Measurements from ENCODE around the gene STRN3. TPM values are rescaled to one million over a fixed set of nuclear protein-coding genes. Genes with fewer than 3 reads are reported as not detected.
"Not testable (repeated sequence)": the region's sequence is repeated elsewhere in the genome, so short reads cannot be mapped to it uniquely, and the experiment has no call there.

STRN3 gene
- total RNA-seq, 2 experiments from 2014 or later: 16.0 to 18.1 TPM

- peaks cover 27% of the 10 kb centered on the region for H3K36me3 Mint-ChIP-seq
- H3K4me3 Mint-ChIP-seq: peak overlapping the region; percentile 88
- H3K27ac Mint-ChIP-seq: peak overlapping the region; percentile 84
- no peaks in the 10 kb centered on the region for H3K9me3 Mint-ChIP-seq
- H3K4me1 Mint-ChIP-seq: peaks cover 50% of the 10 kb centered on the region
- no peak for DNase-seq
- no peaks in the 10 kb centered on the region for H3K27me3 Mint-ChIP-seq
These were observed 1.4 kb downstream of the STRN3 start for GRCh38 chr14:31024577-31025366.

GRCh38 chr14:31024010-31024480 lies 2.1 kb downstream of the STRN3 start:
- Mint-ChIP-seq H3K4me3 (peak overlapping the region; percentile 42), H3K9me3 (no peaks in the 10 kb centered on the region), H3K36me3 (peaks cover 27% of the 10 kb centered on the region), H3K4me1 (peaks cover 50% of the 10 kb centered on the region), H3K27ac (no peak overlapping the region), H3K27me3 (no peaks in the 10 kb centered on the region)
- DNase-seq: no peak

GRCh38 chr14:31022386-31022785 lies 3.8 kb downstream of the STRN3 start:
- no peaks in the 10 kb centered on the region for H3K27me3 Mint-ChIP-seq
- H3K4me1 Mint-ChIP-seq: peaks cover 44% of the 10 kb centered on the region
- H3K27ac Mint-ChIP-seq: no peak overlapping the region

GRCh38 chr14:31021576-31021949 lies 4.6 kb downstream of the STRN3 start:
- no peak overlapping the region for H3K4me3 Mint-ChIP-seq
- H3K27ac Mint-ChIP-seq: no peak overlapping the region
- H3K36me3 Mint-ChIP-seq: peaks cover 31% of the 10 kb centered on the region
- no peaks in the 10 kb centered on the region for H3K9me3 Mint-ChIP-seq
- no peak for DNase-seq
- H3K4me1 Mint-ChIP-seq: peaks cover 37% of the 10 kb centered on the region
- no peaks in the 10 kb centered on the region for H3K27me3 Mint-ChIP-seq

More at GRCh38 chr14:31022386-31022785, 3.8 kb downstream of the STRN3 start:
- Mint-ChIP-seq H3K9me3 (no peaks in the 10 kb centered on the region), H3K36me3 (peaks cover 31% of the 10 kb centered on the region), H3K4me3 (no peak overlapping the region)
- DNase-seq: no peak

GRCh38 chr14:31020834-31021575 lies 5.2 kb downstream of the STRN3 start:
- Mint-ChIP-seq H3K27me3 (no peaks in the 10 kb centered on the region), H3K9me3 (no peaks in the 10 kb centered on the region), H3K27ac (no peak overlapping the region), H3K36me3 (peaks cover 31% of the 10 kb centered on the region), H3K4me1 (peaks cover 37% of the 10 kb centered on the region), H3K4me3 (no peak overlapping the region)
- DNase-seq: no peak

- Mint-ChIP-seq H3K36me3 (peaks cover 28% of the 10 kb centered on the region), H3K27ac (no peak overlapping the region), H3K27me3 (no peaks in the 10 kb centered on the region), H3K4me3 (no peak overlapping the region), H3K4me1 (peaks cover 25% of the 10 kb centered on the region), H3K9me3 (no peaks in the 10 kb centered on the region)
- DNase-seq: no peak
These were observed 8.0 kb downstream of the STRN3 start for GRCh38 chr14:31018057-31018645.

GRCh38 chr14:31013841-31014240 lies 12.3 kb downstream of the STRN3 start:
- H3K4me1 Mint-ChIP-seq: peaks cover 6% of the 10 kb centered on the region
- DNase-seq: no peak
- no peaks in the 10 kb centered on the region for H3K9me3 Mint-ChIP-seq
- peaks cover 17% of the 10 kb centered on the region for H3K36me3 Mint-ChIP-seq
- H3K4me3 Mint-ChIP-seq: no peak overlapping the region
- no peaks in the 10 kb centered on the region for H3K27me3 Mint-ChIP-seq
- H3K27ac Mint-ChIP-seq: no peak overlapping the region

GRCh38 chr14:31010935-31011334 lies 15.2 kb downstream of the STRN3 start:
- Mint-ChIP-seq H3K36me3 (peaks cover 22% of the 10 kb centered on the region), H3K27me3 (no peaks in the 10 kb centered on the region), H3K4me1 (peaks cover 2% of the 10 kb centered on the region), H3K27ac (no peak overlapping the region), H3K9me3 (no peaks in the 10 kb centered on the region), H3K4me3 (no peak overlapping the region)
- no peak for DNase-seq

- no peak for DNase-seq
- H3K27me3 Mint-ChIP-seq: no peaks in the 10 kb centered on the region
- no peaks in the 10 kb centered on the region for H3K9me3 Mint-ChIP-seq
- no peak overlapping the region for H3K4me3 Mint-ChIP-seq
- H3K4me1 Mint-ChIP-seq: no peaks in the 10 kb centered on the region
- no peak overlapping the region for H3K27ac Mint-ChIP-seq
- H3K36me3 Mint-ChIP-seq: peaks cover 29% of the 10 kb centered on the region
These were observed 16.2 kb downstream of the STRN3 start for GRCh38 chr14:31009836-31010574.

- no peak for DNase-seq
- H3K27ac Mint-ChIP-seq: no peak overlapping the region
- peaks cover 7% of the 10 kb centered on the region for H3K4me1 Mint-ChIP-seq
- no peaks in the 10 kb centered on the region for H3K9me3 Mint-ChIP-seq
- peaks cover 34% of the 10 kb centered on the region for H3K36me3 Mint-ChIP-seq
- H3K4me3 Mint-ChIP-seq: no peak overlapping the region
- H3K27me3 Mint-ChIP-seq: no peaks in the 10 kb centered on the region
These were observed 19.5 kb downstream of the STRN3 start for GRCh38 chr14:31006703-31007102.

GRCh38 chr14:31004007-31004406 lies 22.2 kb downstream of the STRN3 start:
- H3K27ac Mint-ChIP-seq, H3K4me3 Mint-ChIP-seq, H3K9me3 Mint-ChIP-seq, H3K4me1 Mint-ChIP-seq, H3K27me3 Mint-ChIP-seq, DNase-seq: not testable (repeated sequence)
- H3K36me3 Mint-ChIP-seq: peaks cover 53% of the 10 kb centered on the region

- H3K9me3 Mint-ChIP-seq: peaks cover 6% of the 10 kb centered on the region
- no peak overlapping the region for H3K27ac Mint-ChIP-seq
- no peaks in the 10 kb centered on the region for H3K27me3 Mint-ChIP-seq
- no peak for DNase-seq
- H3K36me3 Mint-ChIP-seq: peaks cover 60% of the 10 kb centered on the region
- H3K4me3 Mint-ChIP-seq: no peak overlapping the region
- peaks cover 7% of the 10 kb centered on the region for H3K4me1 Mint-ChIP-seq
These were observed 22.9 kb downstream of the STRN3 start for GRCh38 chr14:31003284-31003683.

- Mint-ChIP-seq H3K36me3 (peaks cover 72% of the 10 kb centered on the region), H3K27ac (no peak overlapping the region), H3K9me3 (peaks cover 9% of the 10 kb centered on the region)
These were observed 24.9 kb downstream of the STRN3 start for GRCh38 chr14:31001339-31001658.

GRCh38 chr14:31000629-31001338 lies 25.4 kb downstream of the STRN3 start:
- Mint-ChIP-seq H3K9me3 (peaks cover 9% of the 10 kb centered on the region), H3K36me3 (peaks cover 68% of the 10 kb centered on the region), H3K27me3 (no peaks in the 10 kb centered on the region), H3K4me1 (peaks cover 24% of the 10 kb centered on the region), H3K27ac (no peak overlapping the region), H3K4me3 (no peak overlapping the region)
- no peak for DNase-seq

More at GRCh38 chr14:31001339-31001658, 24.9 kb downstream of the STRN3 start:
- H3K4me3 Mint-ChIP-seq: no peak overlapping the region
- no peak for DNase-seq
- no peaks in the 10 kb centered on the region for H3K27me3 Mint-ChIP-seq
- peaks cover 19% of the 10 kb centered on the region for H3K4me1 Mint-ChIP-seq
